ENCODE data around the gene OTOGL.
"Not testable (repeated sequence)": the region's sequence is repeated elsewhere in the genome, so short reads cannot be mapped to it uniquely, and the experiment has no call there.

The OTOGL gene

DNA sequence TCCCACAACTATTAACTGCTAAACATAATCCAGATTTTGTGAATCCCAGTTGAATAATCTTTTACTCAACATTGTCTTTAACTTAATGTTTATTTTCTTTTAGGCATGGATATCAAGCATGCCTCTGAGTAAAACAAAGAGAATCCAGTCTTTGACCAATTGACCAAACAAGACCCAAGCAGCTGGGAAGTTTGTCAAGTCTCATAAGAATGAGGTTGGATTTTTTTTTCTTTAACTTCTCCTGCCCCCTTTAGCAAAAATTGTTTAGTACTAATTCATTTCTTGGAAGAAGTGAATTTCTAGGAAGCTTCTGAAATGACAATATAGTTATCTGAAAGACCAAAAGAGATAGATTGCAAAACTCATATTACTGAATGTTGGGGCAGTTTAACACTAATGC is 89.9 kb downstream of the OTOGL start:
- DNase-seq = no peak

DNA sequence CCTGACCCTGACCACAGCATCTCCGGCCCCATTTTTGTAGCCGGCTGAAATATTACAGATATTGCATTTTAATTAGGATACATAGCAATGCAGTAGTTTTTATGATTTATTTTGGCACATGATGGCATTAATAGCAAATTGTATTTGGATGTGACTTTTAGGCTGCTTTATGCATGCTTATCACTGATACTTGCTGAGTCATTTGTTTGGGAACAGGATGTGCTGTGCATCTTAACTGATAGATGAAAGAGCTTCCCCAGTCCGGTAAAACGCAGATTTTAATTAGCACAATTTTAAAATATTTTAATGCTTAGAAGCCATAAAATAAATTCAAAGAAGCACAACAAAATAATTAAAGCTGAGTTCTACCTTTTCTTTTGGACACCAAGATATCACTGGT is 90.7 kb downstream of the OTOGL start:
- DNase-seq = no peak

DNA sequence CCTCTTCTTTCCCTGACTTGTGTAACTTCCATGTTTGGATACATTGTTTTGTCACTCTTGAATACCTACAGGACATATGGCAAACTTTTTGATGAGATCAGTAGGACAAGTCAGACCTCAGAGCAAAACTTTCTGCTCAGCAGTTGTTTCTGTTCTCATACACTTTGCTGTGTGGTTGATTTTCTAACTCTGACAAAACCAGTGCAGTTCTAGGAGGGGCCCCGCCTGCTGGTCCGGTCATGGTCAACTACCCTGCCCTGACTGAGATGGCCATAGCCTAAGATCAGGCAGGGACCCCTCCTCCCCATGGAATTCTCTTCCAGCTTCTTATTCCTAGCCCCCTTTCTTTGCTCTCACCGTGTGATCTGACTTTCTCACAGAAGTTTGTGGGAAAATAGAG is 92.8 kb downstream of the OTOGL start:
- DNase-seq = no peak

DNA sequence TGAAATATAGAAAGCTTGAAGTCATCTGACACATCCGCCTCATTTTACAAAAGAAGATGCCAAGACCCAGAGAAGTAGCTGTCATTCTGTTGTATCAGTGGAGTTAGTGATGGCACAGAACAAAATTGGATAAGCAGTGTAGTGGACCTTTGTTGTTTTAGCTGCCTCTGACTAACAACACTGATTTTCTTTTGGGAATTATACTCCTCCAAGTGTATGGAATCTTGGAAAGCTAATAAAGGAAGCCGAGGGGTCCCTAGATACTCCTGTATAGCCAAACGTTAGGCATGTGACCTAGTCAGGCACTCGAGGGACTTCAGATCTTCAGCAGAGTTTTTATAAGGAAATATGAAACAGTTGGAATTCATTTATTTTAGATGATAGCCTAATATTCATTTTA is 94.5 kb downstream of the OTOGL start:
- DNase-seq = no peak

DNA sequence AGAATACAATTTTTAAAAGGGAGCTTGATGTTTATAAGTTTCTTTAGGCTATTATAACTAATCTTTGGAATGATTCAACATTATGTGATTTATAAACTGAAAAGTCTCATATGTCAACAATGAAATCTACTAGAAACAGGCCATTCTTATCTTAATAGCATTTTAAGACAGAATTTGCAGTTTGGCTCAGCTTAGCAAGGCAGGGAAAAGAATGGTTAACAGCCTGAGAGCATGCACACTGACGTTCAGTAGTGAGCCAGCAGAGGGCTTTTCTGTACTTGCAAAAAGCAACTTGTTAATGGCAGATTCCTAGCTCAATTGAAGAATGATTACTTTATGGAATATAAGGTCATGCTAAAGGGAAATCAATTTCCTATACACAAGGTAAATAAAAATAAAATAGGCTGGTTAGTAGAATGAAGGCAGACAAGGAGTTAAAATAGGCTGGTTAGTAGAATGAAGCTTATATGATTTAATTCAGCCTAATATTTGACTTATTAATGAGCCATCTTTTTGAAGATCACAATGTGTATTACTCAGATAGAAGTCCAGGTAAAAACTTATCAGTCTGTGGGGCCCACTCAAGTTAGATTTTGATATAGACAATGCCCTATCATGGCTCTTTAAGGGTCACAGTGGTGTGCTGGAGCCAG is 95.9 kb downstream of the OTOGL start:
- DNase-seq = no peak

DNA sequence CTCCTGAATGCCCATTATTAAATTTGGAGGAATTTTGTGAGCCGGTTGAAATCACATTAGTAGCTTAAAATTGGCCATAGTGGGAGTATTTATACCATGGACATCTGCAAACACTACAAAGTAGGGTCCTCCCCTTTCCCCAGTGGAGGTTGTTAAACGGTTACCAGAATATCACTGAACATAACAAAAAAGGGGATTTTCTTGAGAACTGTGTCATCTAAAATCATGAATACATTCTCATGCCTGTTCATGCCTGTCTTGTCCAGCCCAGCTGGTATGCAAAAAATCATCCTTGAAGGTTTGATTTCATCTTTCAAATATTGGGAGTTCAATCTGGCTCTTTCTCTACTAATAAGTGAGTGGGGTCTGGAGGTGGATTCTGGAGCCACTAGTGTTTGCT is 96.4 kb downstream of the OTOGL start:
- DNase-seq = no peak

DNA sequence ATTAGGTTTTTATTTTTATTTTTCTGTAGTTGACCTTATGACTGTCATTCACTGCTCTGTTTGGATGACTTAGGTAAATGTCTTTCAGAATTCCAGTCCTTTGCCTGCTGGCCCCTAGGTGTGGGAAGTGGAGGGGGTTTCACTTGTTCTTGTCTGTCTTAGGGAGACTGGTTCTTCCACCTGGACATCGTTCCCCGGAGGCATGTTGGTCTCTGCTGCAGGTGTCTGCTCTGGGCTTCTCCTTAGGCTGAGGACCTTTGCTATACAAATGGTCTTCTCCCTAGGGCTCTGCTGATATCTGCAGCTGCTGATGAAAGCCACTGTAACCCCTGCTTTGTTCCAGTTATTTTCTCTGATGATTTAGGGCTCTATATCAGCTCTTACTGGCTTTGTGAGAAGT is 97.1 kb downstream of the OTOGL start:
- DNase-seq = no peak

DNA sequence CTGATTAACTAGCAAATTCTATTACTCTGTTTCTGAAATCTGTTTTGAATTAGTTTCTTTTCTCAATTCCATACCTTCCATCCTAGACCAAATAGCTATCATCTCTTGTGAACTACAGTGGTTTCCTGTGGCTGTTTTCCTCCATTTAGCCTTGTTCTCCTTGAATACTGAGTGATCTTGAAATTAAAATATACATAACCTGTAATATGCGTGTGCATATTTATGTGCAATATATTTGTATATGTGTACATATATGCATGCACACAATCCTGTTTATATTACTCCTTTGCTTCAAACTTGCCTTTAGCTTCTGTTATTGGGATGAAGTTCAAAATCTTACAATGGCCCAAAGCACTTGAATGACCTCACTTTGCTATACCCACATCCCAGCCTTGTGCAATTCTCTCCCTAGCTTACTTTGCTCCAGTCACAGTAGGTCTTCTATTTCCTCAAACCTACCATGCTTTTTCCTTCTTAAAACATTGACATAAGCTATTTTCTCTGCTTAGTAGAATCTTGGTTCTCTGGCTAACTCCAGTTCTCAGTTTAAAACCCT is 99.5 kb downstream of the OTOGL start:
- no peak for DNase-seq

DNA sequence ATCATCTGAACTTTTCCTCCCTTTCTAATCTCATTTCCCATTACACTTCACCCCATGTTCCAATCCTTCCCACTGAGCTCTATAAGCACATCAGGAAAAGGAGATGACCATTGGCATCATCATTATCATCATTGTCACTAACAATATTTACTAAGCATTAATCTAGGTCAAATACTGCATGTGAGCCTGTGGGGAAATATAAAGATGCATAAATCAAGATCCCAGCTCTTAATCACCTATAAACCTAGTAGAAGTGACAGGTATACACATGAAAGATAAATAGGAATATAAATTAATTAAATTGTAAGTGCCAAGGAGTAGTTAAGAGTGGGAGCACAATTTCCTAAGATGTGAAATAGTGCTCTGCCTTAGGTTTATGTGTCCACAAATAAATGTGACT is 100.6 kb downstream of the OTOGL start:
- no peak for DNase-seq

DNA sequence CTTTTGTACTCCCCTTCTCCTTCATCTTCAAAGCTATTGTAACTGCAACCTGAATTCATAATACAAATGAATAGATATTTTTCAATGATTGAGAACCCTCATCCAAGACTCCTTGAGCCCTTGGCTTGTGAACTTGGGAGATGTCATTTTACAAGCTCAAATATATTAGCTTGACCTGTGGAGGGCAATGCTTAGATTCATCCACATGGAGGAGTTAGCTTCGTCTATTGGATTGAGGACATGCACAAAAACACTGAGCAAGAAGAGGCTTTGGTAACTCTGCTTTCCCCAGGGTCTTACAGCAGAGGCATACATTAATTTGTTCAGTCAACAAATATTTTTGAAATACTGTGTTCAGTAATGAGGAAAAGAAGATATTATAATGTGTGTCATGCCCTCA is 101.1 kb downstream of the OTOGL start:
- DNase-seq = no peak

DNA sequence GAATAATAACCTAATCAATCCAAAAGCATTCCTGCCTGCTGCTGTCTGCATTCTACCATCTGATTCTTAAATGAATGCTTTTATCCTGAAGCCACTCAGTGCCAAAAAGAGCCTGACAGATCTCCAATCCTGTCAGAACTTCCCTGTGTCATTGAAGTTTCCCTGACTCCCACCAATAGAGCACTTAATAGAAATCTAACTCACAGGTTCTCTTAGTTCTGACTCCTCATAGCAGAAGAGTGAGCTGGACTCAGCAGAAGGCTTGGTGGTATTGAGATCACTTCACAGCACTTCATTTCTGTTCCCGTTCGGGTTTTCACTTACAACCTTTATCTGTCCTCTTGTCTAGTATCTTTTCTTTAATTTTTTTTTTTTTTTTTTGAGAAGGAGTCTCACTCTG is 102.6 kb downstream of the OTOGL start:
- DNase-seq = no peak

DNA sequence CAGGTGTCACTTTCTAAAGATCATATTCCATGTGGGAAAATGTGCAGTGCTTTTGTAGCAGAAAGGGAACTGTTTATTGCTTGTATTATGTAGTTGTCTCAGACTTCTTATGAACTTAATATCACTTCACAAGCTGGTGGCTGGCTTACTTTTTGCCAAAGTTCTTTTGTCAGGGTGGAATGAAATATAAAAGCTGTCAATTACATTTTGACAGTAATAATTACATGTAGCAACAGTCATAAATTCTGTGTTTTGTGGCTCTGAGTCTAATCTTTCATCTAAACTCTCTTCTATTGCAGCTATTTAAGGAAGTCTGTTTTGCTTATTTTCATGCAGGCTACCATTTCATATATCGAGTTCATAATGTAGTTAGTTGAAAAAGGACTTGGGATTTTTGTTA is 106.6 kb downstream of the OTOGL start:
- no peak for DNase-seq

DNA sequence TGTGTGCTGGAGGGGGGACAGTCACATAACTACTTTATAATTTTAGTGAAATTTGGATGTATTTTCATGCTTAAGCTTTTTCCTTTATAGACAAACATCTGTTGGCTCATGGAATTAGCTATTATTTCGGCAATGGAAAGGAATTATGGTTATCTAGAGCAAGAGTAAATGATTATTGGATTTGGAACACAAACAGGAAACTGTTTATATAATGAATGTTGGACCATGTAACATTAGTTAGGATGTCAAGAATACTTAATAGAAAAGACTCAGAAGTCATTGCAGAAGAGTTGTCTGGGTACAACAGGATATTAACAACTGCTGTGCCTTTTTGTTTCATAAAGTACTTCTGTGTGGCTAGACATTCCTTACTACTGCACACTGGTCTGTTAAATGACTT is 108.7 kb downstream of the OTOGL start:
- DNase-seq = no peak

DNA sequence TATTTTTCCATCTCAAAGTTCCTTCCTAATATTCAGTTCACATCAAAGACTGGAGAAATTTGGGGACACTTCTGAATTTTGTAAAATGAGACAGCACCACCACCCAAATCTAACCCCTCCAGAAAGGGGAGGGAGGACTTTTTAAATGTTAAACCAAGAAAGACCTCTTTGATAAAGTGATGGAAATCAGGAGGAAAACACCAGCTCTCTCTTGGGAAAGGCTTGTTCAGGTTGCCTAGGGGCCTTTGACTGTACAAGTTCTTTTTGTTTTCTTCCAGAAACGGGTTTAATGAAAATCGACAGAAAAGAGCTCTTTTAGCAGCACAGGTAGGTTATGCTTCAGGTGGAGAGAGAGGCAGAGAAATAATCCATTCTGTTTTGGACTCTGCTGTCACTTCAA is 112.3 kb downstream of the OTOGL start:
- DNase-seq = no peak

DNA sequence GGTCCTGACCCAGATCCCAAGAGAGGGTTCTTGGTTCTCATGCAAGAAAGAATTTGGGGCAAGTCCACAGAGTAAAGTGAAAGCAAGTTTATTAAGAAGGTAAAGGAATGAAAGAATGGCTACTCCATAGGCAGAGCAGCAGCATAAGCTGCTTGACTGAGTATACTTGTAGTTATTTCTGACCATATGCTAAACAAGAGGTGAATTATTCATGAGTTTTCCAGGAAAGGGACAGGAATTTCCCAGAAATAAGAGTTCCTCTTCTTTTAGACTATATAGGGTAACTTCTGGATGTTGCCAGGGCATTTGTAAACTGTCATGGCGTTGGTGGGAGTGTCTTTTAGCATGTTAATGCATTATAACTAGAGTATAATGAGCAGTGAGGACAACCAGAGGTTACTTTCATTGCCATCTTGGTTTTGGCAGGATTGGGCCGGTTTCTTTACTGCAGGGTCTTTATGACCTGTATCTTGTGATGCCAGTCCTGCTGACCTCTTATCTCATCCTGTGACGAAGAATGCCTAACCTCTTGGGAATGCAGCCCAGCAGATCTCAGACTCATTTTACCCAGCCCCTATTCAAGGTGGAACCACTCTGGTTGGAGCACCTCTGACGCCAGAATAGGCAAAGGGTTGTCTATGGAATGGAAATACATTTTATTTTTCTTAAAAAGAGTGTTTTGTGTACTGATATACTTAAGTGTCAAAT is 113.8 kb downstream of the OTOGL start:
- no peak for DNase-seq

DNA sequence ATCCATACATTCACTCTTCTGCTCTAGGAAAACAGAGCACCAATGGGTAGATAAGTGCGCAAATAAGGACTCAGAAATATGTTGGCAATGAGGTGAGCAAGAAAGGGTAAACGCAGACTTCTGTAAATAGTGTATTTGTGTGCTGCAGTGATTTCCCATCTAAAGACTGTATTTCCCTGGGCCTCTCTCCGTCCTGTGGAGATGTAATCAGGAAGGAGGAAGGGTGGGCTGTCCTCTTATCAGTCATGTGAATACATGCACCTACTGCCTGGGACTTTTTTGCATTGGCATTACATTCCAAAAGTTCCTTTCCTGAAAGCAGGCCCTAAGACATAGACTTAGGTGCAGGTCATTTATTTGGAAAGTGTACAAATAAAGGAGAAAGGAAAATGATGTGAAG is 114.5 kb downstream of the OTOGL start:
- no peak for DNase-seq

DNA sequence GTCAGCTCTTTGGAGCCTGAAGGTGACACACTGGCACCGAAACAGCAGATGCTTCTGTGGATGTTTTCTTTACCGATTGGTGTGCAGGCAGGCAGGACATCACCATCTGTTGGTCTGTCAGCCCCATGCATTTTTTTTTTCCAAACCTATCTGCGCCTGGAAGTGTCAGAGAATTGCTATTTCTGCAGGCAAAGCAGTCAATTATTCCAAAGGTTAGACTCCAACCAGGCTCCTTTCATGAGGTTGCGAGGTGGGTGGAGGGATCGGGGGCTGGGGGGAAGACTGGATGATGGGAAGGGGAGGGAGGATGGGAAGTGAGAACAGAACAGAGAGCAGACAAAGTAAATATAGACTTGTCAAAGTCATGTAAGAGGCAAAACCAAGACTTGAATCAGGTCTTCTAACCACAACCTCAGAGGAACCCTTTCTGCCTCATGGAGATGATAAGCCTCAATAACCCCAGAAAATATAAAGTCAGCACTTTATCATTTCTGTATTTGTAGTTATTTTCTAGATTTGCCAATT is 117.7 kb downstream of the OTOGL start:
- no peak for DNase-seq

DNA sequence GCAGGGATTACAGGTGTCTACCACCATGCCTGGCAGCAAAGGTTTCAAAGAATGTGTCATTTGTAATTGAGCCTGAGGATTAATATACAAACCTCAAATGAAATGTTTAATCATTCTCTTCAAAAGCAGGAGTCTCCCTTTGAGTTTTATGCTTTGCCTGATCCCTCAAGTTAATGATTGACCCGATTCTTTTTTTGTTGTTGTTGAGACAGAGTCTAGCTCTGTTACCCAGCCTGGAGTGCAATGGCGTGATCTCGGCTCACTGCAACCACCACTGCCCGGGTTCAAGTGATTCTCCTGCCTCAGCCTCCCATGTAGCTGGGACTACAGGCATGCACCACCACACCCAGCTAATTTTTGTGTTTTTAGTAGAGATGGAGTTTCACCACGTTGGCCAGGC is 119.6 kb downstream of the OTOGL start:
- not testable (repeated sequence) for DNase-seq

DNA sequence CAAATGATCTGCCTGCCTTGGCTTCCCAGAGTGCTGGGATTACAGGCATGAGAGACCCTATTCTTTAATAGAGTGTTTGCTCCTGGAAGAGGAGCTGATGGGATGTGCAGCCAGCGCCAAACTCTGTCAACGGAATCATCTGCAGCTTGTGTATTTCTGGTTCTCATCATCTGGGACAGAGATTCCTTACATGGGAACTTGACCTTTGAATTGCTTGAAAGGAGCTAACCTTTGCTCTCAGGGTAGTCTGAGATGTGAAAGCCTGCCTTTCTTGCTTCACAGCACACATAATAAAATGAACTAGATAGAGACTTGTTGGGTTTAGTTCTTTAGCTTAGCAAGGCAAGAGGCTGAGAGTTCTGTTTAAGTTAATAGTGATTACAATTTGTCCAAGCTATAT is 120.0 kb downstream of the OTOGL start:
- no peak for DNase-seq

DNA sequence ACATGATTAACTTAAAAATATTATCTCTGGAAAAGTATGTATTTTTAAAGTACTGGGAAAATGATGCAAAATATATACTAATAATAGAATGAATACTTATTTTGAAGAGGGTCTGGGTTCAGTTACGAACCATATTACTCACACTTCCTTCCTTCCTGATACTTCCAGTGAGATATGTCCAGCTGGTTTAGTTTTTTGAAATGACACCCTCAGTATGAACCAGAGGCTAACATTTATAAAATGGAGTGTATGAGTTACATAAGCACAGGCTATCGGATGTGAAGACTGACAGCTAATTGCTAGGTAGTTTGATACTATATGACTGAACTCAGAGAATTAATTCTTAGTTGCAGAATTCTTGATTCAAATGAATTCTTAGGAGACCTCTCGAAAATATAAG is 122.9 kb downstream of the OTOGL start:
- DNase-seq = no peak

DNA sequence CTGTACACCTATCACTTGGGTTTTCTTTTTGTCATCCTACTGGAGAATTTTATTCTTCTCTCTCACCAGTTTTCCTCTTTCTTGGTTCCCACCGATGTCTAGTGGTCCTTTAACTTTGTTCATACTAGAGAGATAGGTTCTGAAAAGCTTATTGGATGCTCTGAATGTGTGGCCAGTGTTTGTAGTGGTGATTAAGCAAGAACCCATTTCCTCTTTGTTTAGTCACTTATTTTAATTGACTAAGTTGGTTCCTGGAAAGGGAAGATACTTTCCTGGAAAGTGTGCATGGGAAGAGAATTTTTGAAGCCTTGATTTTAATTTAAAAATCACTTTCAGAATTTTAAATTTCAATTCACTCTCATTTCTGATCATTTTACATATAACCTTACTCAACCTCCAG is 127.2 kb downstream of the OTOGL start:
- no peak for DNase-seq

DNA sequence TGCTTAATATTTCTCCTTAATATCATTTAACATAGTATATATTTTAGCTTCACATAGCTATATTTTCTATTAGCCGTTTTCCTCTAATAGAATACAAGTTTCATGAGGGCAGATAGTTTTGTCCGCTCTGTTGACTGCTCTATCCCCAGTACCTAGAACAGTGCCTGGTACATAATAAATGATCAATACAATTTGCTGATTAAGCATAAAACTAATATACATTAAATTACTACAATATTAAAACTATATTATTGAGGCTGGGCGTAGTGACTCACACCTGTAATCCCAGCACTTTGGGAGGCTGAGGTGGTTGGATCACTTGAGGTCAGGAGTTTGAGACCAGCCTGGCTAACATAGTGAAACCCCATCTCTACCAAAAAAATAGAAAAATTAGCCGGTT is 128.6 kb downstream of the OTOGL start:
- not testable (repeated sequence) for DNase-seq

DNA sequence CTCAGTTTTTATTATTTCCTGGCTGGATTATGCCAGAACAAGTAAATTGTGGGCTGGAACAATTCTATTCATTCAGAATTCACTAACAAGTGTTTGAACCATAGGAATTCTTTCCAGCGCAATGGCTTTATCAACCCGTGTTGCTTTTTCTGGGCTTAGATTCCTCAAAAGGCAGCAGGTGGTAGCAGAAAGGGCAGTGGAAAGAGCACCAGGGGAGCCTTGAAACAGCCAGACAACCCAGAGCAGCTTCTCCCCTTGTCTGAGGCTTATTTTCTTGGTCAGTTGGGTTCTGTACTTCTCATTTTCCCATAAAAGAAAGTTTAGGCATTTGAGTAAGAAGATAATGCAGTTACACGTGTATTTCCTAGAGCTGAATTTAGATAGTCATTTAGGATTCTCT is 130.7 kb downstream of the OTOGL start:
- no peak for DNase-seq

DNA sequence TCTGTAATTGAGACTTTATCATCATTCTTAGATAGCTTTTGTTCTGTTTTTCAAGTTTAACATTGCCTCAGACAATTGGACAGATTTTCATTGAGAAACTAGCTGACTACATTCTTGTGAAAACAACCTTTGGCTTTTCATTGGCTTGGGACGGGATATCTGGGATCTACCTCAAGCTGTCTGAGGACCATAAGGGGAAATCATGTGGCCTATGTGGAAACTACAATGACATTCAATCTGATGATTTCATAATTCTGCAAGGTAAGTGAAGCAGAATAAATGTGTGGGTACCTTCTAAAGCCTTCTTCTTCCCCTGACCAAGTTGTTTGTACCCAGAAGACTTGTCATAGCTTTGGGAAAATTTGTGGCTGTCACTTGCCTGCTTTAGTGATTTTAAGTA is 133.5 kb downstream of the OTOGL start:
- no peak for DNase-seq

DNA sequence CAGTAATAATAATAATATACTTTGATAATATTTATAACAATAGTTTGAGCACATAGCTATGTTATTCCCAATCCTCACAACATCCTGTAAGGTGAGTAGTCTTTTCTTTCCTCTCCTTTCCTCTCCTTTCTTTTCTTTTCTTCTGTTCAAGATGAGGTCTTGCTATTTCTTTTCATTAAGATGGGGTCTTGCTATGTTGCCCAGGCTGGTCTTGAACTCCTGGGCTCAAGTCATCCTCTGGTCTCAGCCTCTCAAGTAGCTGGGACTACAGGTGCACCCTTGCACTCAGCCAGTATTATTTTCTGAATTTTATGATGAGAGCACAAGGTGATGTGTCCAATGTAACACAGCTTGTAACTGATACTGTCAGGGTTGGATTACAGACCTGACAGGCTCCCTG is 134.6 kb downstream of the OTOGL start:
- no peak for DNase-seq

Data from CD4-positive, alpha-beta T cell treated with Interleukin-6 for 4 hours (primary cell).